Prostate gland (tissue), 2 donors: Measurements from ENCODE around the gene DGKQ.

Experiments
- POLR2A ChIP-seq: fragments of 450-650 bp; IDR thresholded peaks from one replicate; pipeline ENCODE4 v1.6.1; 2016; ENCODE audit warnings: antibody characterized with exemption, mild to moderate bottlenecking
- POLR2AphosphoS5 ChIP-seq: sonication (generic); formaldehyde crosslinking; IDR thresholded peaks from one replicate; pipeline ENCODE4 v1.6.1; 2017; ENCODE audit warnings: antibody characterized with exemption
- TF ChIP-seq, protein P1 (sequence below), 4 experiments: fragments of 200-600 bp in 2 of 4; fragments of 450-650 bp in 2 of 4; sonication (generic) in 2 of 4; IDR thresholded peaks; 1 replicate in 3 of 4; 2 replicates in 1 of 4; pipeline ENCODE4 v1.5.1; 2016 to 2019; ENCODE audit warnings: antibody characterized with exemption in 4 of 4, mild to moderate bottlenecking in 2 of 4, moderate library complexity in 2 of 4

DNA sequence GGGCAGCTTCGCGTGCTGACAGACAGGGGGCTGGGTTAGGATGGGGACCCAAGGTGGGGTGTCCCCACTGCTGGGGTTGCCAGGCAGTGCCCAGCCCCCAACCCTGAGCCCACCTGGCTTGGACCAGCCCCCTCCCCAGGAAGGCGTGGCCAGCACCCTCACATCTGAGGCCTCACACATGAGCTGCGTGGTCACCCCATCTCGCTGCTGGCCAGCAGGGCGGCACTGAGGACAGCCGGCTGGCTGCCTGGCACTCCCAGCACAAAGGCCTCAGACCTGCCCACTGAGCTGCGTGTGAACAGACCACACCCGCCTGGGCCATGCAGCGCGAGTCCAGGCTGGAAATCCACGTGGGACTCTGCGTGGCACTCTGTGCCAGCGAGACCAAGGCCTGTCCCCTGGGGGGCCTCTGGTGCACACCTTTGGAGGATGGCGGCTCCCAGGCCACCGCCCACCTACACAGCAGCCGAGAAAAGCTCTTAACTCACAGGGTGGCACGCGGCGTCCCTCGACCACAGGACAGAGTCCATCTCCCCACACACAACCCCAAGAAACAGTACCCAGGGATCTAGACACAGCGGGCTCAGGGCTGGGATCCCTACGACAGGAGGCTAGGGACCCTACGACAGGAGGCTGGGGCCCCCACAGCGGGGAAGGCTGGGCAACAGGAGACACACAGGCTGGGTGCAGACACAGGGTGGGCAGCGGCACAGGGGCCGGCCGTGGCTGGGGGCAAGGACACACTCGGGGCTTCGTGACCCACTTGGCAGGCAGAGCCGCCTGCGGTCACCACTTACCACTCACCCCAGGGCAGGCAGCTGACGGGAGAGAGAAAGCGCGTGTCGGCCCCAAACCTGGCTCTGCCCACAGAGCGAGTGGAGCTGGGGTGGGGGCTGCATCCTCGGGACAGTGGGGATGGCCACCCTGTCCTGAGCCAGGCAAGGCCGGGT is 9.8 kb downstream of the DGKQ start:
- TF ChIP-seq, protein P1, sequence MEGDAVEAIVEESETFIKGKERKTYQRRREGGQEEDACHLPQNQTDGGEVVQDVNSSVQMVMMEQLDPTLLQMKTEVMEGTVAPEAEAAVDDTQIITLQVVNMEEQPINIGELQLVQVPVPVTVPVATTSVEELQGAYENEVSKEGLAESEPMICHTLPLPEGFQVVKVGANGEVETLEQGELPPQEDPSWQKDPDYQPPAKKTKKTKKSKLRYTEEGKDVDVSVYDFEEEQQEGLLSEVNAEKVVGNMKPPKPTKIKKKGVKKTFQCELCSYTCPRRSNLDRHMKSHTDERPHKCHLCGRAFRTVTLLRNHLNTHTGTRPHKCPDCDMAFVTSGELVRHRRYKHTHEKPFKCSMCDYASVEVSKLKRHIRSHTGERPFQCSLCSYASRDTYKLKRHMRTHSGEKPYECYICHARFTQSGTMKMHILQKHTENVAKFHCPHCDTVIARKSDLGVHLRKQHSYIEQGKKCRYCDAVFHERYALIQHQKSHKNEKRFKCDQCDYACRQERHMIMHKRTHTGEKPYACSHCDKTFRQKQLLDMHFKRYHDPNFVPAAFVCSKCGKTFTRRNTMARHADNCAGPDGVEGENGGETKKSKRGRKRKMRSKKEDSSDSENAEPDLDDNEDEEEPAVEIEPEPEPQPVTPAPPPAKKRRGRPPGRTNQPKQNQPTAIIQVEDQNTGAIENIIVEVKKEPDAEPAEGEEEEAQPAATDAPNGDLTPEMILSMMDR (IDR thresholded peaks at IDR 0.05), result no peak
- TF ChIP-seq POLR2AphosphoS5, result no peak
- no peak for TF ChIP-seq POLR2A
